K562 (cell line): ENCODE measurements around the gene SEC24C. TPM values are rescaled to one million over a fixed set of nuclear protein-coding genes. Genes with fewer than 3 reads are reported as not detected.

ENCODE experiments used
- CREBBP ChIP-seq: IDR thresholded peaks from one replicate; pipeline ENCODE4 v1.6.1; 2012; ENCODE audit warnings: low read depth, mild to moderate bottlenecking, control low read depth, inconsistent platforms, low read length
- DMBX1 ChIP-seq: fragments of 250-450 bp; sonication (Bioruptor Pico); IDR thresholded peaks from 2 replicates; pipeline ENCODE4 v1.8.0; 2022; ENCODE audit warnings: inconsistent platforms, mild to moderate bottlenecking, moderate library complexity, borderline replicate concordance
- ESRRA ChIP-seq: fragments of 450-650 bp; IDR thresholded peaks from 2 replicates; pipeline ENCODE4 v1.6.1; 2014; ENCODE audit warnings: low read depth, mild to moderate bottlenecking, moderate library complexity, borderline replicate concordance
- FOXO4 ChIP-seq: fragments of 450-650 bp; formaldehyde crosslinking; IDR thresholded peaks from 2 replicates; pipeline ENCODE4 v1.4.0; 2020; ENCODE audit warnings: mild to moderate bottlenecking, moderate library complexity
- HBP1 ChIP-seq: fragments of 450-650 bp; formaldehyde crosslinking; IDR thresholded peaks from 2 replicates; pipeline ENCODE4 v1.4.0; 2022; ENCODE audit warnings: missing genetic modification characterization
- IRF9 ChIP-seq: fragments of 450-650 bp; IDR thresholded peaks from 2 replicates; pipeline ENCODE4 v1.6.1; 2016; ENCODE audit warnings: missing biosample characterization, missing genetic modification characterization
- KLF1 ChIP-seq: fragments of 450-650 bp; IDR thresholded peaks from 2 replicates; pipeline ENCODE4 v1.6.1; 2016; ENCODE audit warnings: missing genetic modification characterization, missing compliant biosample characterization
- LCOR ChIP-seq: sonication (generic); formaldehyde crosslinking; IDR thresholded peaks from 2 replicates; pipeline ENCODE4 v1.8.0; 2022; ENCODE audit warnings: mild to moderate bottlenecking, missing genetic modification reagents
- MAFK ChIP-seq: IDR thresholded peaks from 2 replicates; pipeline ENCODE4 v1.6.1; 2011; ENCODE audit warnings: low read length, improper control_type of control experiment
- PBX2 ChIP-seq, 2 experiments: IDR thresholded peaks in 1 of 2; conservative IDR thresholded peaks in 1 of 2; 2 replicates each; pipeline ENCODE4 v1.6.1; 2016; ENCODE audit warnings: low read depth in 2 of 2, mild to moderate bottlenecking in 1 of 2, missing compliant biosample characterization in 1 of 2, missing genetic modification characterization in 1 of 2, moderate library complexity in 1 of 2
- PHB ChIP-seq: fragments of 250-450 bp; sonication (Bioruptor Pico); IDR thresholded peaks from 2 replicates; pipeline ENCODE4 v1.5.0; 2021
- PML ChIP-seq: IDR thresholded peaks from 2 replicates; pipeline ENCODE4 v1.6.1; 2012; ENCODE audit warnings: low read length, inconsistent platforms
- POLR2A ChIP-seq: fragments of 450-650 bp; conservative IDR thresholded peaks from 2 replicates; pipeline ENCODE4 v1.6.1; 2016
- SNAPC5 ChIP-seq: fragments of 250-450 bp; sonication (Bioruptor Pico); IDR thresholded peaks from 2 replicates; pipeline ENCODE4 v1.8.0; 2021; ENCODE audit warnings: moderate library complexity, mild to moderate bottlenecking, inconsistent platforms
- SOX6 ChIP-seq: fragments of 450-650 bp; IDR thresholded peaks from 2 replicates; pipeline ENCODE4 v1.6.1; 2014; ENCODE audit warnings: mild to moderate bottlenecking
- USF1 ChIP-seq: sonication (generic); formaldehyde crosslinking; IDR thresholded peaks from 2 replicates; pipeline ENCODE4 v1.9.0; 2022; ENCODE audit warnings: mild to moderate bottlenecking, missing genetic modification reagents
- ZNF232 ChIP-seq: sonication (generic); formaldehyde crosslinking; IDR thresholded peaks from 2 replicates; pipeline ENCODE4 v1.8.0; 2022; ENCODE audit warnings: mild to moderate bottlenecking, missing genetic modification reagents
- polyA plus RNA-seq, 8 experiments: library from polyadenylated mRNA; depleted of rRNA in 4 of 8; stranded (reverse) in 5 of 8; unstranded in 3 of 8; fragments of >200 nt; fragmentation: Nextera tagmentation in 2 of 8; fragmentation: Illumina TruSeq in 1 of 8; extraction: Ambion mirVana in 2 of 8; extraction: Trizol in 1 of 8; gene quantifications; 2 replicates each; pipeline versions ENCODE4 v1.2.1 to v1.2.3, GENCODE V29; 2011 to 2014; ENCODE audit warnings: inconsistent platforms in 1 of 8, missing spikeins in 1 of 8
- total RNA-seq, 7 experiments: library from RNA; depleted of rRNA in 6 of 7; stranded (reverse); fragments of >200 nt in 6 of 7; fragmentation: Illumina TruSeq in 2 of 7; extraction: Trizol in 2 of 7; gene quantifications; 2 replicates each; pipeline versions ENCODE4 v1.2.1 to v1.2.3, GENCODE V29; 2011 to 2021; ENCODE audit warnings: low replicate concordance in 1 of 7

The SEC24C gene
- total and polyA plus RNA-seq, 9 of the 15 experiments (the other 6 are each of a cell fraction or from before 2014, with no cell fraction given), result 19.0 to 115 (median 70.5) TPM

GRCh38 chr10:73743905-73744663 lies at the start of gene SEC24C (continued):
- TF ChIP-seq HBP1 (peak; percentile 69), CREBBP (no peak), ESRRA (peak; percentile 94), IRF9 (no peak; the same call in 1 of the 2 replicates), DMBX1 (peak; percentile 36), PHB (CRISPR knock-in tag) (peak; percentile 83; the same call in 1 of the 2 replicates), SOX6 (peak; percentile 23; the same call in 1 of the 2 replicates), SNAPC5 (CRISPR knock-in tag) (no peak), ZNF232 (CRISPR knock-in tag) (peak; percentile 71; the same call in 1 of the 2 replicates), MAFK (peak; percentile 78), PML (peak; percentile 80), LCOR (CRISPR knock-in tag) (peak; percentile 69), POLR2A (peak; percentile 98), USF1 (CRISPR knock-in tag) (no peak), FOXO4 (CRISPR knock-in tag) (peak; percentile 76; the same call in 1 of the 2 replicates), PBX2 (CRISPR knock-in tag; IDR thresholded peaks at IDR 0.05; ENCODE audit: low read depth) (no peak), PBX2 (tag; conservative IDR thresholded peaks at IDR 0.05; ENCODE audit: low read depth) (no peak), KLF1 (tag) (peak; percentile 60; the same call in 1 of the 2 replicates)
